NCI-H446 treated with DMSO at 0.1 percent for 48 hours (cell line): ENCODE data around the gene HMX1.

ENCODE experiments used
- DNase-seq: peaks from one replicate; lab custom pipeline; 2025; lab: John Stamatoyannopoulos, UW

Gene HMX1

GRCh38 chr4:8819473-8820177 lies 52.0 kb downstream of the HMX1 start:
- DNase-seq, result no peak

GRCh38 chr4:8819019-8819418 lies 52.6 kb downstream of the HMX1 start:
- no peak for DNase-seq

GRCh38 chr4:8818063-8818881 lies 53.4 kb downstream of the HMX1 start:
- no peak for DNase-seq

GRCh38 chr4:8817813-8818062 lies 53.9 kb downstream of the HMX1 start:
- DNase-seq, result no peak

- DNase-seq, result no peak
Measured at GRCh38 chr4:8817096-8817812, 54.4 kb downstream of the HMX1 start.
